Peyer's patch (tissue), 4 donors: ENCODE data around the gene IDH3G.
A peak's percentile ranks its signal among the peaks of the same experiment; 100 is the strongest.

Experiments
- CTCF ChIP-seq, 6 experiments: fragments of 450-650 bp in 4 of 6; fragments of 200-600 bp in 2 of 6; sonication (generic) in 1 of 6; IDR thresholded peaks; one replicate each; pipeline ENCODE4 v1.5.1; 2017 to 2019; ENCODE audit warnings: antibody characterized with exemption in 6 of 6, mild to moderate bottlenecking in 3 of 6, moderate library complexity in 1 of 6
- POLR2A ChIP-seq, 2 donors: fragments of 450-650 bp; IDR thresholded peaks; one replicate each; pipeline ENCODE4 v1.5.1; 2017; ENCODE audit warnings: antibody characterized with exemption in 2 of 2, mild to moderate bottlenecking in 2 of 2, moderate library complexity in 2 of 2

GRCh38 chrX:153793291-153793690, 884 bp downstream of the IDH3G start:
- TF ChIP-seq CTCF (IDR thresholded peaks at IDR 0.05): no peak
- peak; percentile 24 to 35 for TF ChIP-seq POLR2A (IDR thresholded peaks at IDR 0.05)
